ENCODE data around the gene MLST8.

MLST8 gene

GRCh38 chr16:2166263-2167067 lies 38.8 kb upstream of the MLST8 start:
- POLR2A ChIA-PET = interaction anchor here (1.1 to 3.8 kb wide), 2 partner anchors 11 kb away, joined by 4 to 15 read pairs; partner anchors contain the start of gene TRAF7
- CTCF ChIA-PET = no interaction called here
- TF ChIP-seq, protein P1, sequence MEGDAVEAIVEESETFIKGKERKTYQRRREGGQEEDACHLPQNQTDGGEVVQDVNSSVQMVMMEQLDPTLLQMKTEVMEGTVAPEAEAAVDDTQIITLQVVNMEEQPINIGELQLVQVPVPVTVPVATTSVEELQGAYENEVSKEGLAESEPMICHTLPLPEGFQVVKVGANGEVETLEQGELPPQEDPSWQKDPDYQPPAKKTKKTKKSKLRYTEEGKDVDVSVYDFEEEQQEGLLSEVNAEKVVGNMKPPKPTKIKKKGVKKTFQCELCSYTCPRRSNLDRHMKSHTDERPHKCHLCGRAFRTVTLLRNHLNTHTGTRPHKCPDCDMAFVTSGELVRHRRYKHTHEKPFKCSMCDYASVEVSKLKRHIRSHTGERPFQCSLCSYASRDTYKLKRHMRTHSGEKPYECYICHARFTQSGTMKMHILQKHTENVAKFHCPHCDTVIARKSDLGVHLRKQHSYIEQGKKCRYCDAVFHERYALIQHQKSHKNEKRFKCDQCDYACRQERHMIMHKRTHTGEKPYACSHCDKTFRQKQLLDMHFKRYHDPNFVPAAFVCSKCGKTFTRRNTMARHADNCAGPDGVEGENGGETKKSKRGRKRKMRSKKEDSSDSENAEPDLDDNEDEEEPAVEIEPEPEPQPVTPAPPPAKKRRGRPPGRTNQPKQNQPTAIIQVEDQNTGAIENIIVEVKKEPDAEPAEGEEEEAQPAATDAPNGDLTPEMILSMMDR (IDR thresholded peaks at IDR 0.05; ENCODE audit: control extremely low read depth, extremely low read depth, low read depth, missing control alignments) = no peak
- DNase-seq (ENCODE audit: extremely low spot score) = no peak

DNA sequence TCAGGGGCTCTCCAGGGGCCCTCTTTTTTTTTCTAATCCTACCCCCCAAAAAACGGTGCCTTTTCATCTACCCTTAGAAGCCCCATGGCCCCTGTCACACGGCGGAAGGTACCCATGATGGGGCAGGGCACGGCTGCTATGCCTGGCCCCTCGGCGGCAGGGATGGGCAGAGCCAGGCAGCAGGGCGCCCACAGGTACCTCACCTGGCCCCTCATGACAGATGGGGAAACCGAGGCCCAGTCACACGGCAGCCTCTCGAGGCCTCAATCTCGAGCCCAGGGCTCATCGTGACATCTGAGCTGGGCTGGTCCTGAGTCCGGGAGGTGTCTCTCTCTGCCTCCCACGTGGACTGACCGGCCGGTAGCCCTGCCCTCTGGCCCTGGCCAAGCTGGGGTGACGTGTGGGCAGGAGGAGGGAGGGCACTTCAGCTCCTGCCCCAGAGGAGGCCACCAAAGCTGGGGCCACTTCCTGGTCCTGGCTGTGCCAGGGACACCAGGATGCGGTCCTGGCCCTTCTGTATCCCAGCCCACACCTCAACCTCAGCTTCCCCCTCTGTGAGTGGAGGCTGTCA lies 38.1 kb upstream of the MLST8 start:
- DNase-seq (ENCODE audit: extremely low spot score) = no peak
- ChIA-PET CTCF (interaction anchor here (1.1 to 1.4 kb wide), 3 partner anchors 7 to 145 kb away, joined by 3 to 4 read pairs (median 3); no protein-coding TSS in a partner anchor), POLR2A (interaction anchor here (3.8 kb wide), 1 partner anchor 12 kb away, joined by 15 read pairs; the partner anchor contains the start of gene TRAF7)
- TF ChIP-seq, protein P1 (IDR thresholded peaks at IDR 0.05; ENCODE audit: control extremely low read depth, extremely low read depth, low read depth, missing control alignments) = no peak

DNA sequence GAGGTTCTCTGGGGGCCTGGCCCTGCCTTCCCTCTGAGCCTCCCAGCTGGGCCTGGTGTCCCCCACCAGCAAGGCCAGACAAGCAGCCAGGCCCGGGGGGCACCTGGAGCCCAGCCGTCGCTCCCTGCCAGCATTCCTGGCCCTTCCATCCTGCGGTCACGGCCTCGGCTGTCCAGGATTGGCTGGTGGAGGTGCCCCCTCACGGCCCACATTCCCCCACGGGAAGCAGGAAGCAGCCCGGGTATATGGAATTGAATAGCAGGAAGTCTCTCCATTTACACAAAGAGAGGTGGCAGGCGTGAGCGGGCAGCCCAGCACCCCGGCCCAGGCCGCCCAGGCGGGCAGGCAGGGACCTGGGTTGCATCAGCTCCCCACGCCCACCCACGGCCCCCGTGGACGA lies 35.2 kb upstream of the MLST8 start:
- TF ChIP-seq, protein P1 (IDR thresholded peaks at IDR 0.05; ENCODE audit: control extremely low read depth, extremely low read depth, low read depth, missing control alignments) = no peak
- DNase-seq (ENCODE audit: extremely low spot score) = no peak
- POLR2A ChIA-PET = interaction anchor here (3.8 kb wide), 1 partner anchor 15 kb away, joined by 15 read pairs; the partner anchor contains the start of gene TRAF7
- CTCF ChIA-PET = interaction anchor here (1.6 kb wide), 1 partner anchor 29 kb away, joined by 4 read pairs; no protein-coding TSS in a partner anchor

- ChIA-PET POLR2A (no interaction called here), CTCF (interaction anchor here (1.6 to 1.7 kb wide), 2 partner anchors 16 to 30 kb away, joined by 3 to 4 read pairs; partner anchors contain the start of gene TRAF7)
Observed at GRCh38 chr16:2170587-2171435, 34.4 kb upstream of the MLST8 start.

GRCh38 chr16:2171601-2172178 lies 33.6 kb upstream of the MLST8 start:
- no peak for DNase-seq (ENCODE audit: extremely low spot score)
- ChIA-PET CTCF (interaction anchor here (1.7 kb wide), 1 partner anchor 16 kb away, joined by 3 read pairs; the partner anchor contains the start of gene TRAF7), POLR2A (interaction anchor here (3.1 kb wide), 1 partner anchor 16 kb away, joined by 12 read pairs; the partner anchor contains the start of gene TRAF7)
- TF ChIP-seq, protein P1 (IDR thresholded peaks at IDR 0.05; ENCODE audit: control extremely low read depth, extremely low read depth, low read depth, missing control alignments) = no peak

More at GRCh38 chr16:2170587-2171435, 34.4 kb upstream of the MLST8 start:
- TF ChIP-seq, protein P1 (IDR thresholded peaks at IDR 0.05; ENCODE audit: control extremely low read depth, extremely low read depth, low read depth, missing control alignments) = no peak
- DNase-seq (ENCODE audit: extremely low spot score) = no peak
